IPS DF 19.7 (cell line): ENCODE measurements around the gene PNLIP.

ENCODE experiments used
- DNase-seq: peaks from one replicate; pipeline ENCODE4 v3.0.0-alpha.2; 2013; ENCODE audit warnings: low read depth, low spot score

Gene PNLIP

DNA sequence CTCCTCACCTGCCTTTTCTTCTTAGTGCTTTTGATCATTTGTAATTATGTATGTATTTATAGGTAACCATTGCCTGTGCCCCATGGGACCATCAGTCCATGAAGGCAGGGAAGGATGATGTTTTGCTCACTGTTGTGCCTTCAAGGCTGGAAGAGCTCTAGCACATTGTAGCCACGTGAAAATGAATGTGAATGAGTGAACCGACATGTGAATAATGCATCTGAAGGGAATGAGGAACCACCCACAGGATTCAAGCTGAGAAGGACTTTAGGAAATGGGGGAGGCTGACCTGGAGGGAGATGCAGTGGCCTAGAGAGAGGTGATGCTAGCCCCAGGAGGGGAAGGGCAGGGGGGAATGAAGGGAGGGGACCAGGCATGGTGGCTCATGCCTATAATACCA, 69.1 kb downstream of the PNLIP start:
- no peak for DNase-seq

DNA sequence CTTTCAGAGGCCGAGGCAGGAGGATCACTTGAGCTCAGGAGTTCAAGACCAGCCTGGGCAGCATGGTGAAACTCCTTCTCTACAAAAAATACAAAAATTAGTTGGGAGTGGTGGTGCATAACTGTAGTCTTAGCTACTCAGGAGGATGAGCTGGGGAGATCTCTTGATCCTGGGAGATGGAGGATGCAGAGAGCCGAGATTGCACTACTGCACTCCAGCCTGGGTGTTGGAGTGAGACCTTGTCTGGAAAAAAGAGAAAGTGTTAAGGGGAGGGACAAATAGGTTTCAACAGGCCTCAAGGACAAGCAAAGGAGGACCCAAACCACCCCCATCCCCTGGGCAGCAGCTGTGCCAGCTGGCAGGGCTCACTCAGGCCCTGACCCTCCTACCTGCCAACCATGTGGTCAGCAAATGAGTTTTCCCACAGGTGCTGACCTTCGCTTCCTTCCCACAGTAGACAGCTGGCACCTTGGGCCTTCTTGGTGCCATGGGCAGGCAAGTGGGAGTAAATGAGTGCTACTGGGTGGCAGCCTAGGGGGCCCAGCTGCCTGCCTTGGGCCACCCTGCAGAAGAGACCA, 69.6 kb downstream of the PNLIP start:
- no peak for DNase-seq
